Activated CD8-positive, alpha-beta memory T cell treated with anti-CD3 and anti-CD28 coated beads, Interleukin-2, amount 50 U/mL, for 24 hours (primary cell): ENCODE results near the gene RPTOR.

Experiments
- DNase-seq: peaks from one replicate; pipeline ENCODE4 v3.0.0-alpha.2; 2020; ENCODE audit errors: extremely low read depth

The RPTOR gene

GRCh38 chr17:80847496-80848230, 303.0 kb downstream of the RPTOR start:
- DNase-seq, result no peak

- no peak for DNase-seq
Observed at GRCh38 chr17:80848449-80849102, 303.9 kb downstream of the RPTOR start.

- no peak for DNase-seq
Observed at GRCh38 chr17:80849119-80849518, 304.5 kb downstream of the RPTOR start.

GRCh38 chr17:80850109-80850508, 305.5 kb downstream of the RPTOR start:
- DNase-seq, result no peak

GRCh38 chr17:80850817-80851216, 306.2 kb downstream of the RPTOR start:
- no peak for DNase-seq

- DNase-seq, result no peak
Observed at GRCh38 chr17:80851277-80851925, 306.8 kb downstream of the RPTOR start.

GRCh38 chr17:80852476-80853015, 307.9 kb downstream of the RPTOR start:
- no peak for DNase-seq

- DNase-seq, result no peak
Observed at GRCh38 chr17:80853076-80853475, 308.4 kb downstream of the RPTOR start.

GRCh38 chr17:80854220-80854619, 309.6 kb downstream of the RPTOR start:
- no peak for DNase-seq

GRCh38 chr17:80855196-80855947, 310.7 kb downstream of the RPTOR start:
- DNase-seq, result no peak

GRCh38 chr17:80855948-80856862, 311.6 kb downstream of the RPTOR start:
- DNase-seq, result peak; percentile 71

GRCh38 chr17:80856863-80857755, 312.5 kb downstream of the RPTOR start:
- no peak for DNase-seq

- no peak for DNase-seq
Observed at GRCh38 chr17:80857756-80858171, 313.1 kb downstream of the RPTOR start.

GRCh38 chr17:80858301-80859001, 313.8 kb downstream of the RPTOR start:
- DNase-seq, result no peak

- no peak for DNase-seq
Observed at GRCh38 chr17:80859002-80859941, 314.6 kb downstream of the RPTOR start.

- no peak for DNase-seq
Observed at GRCh38 chr17:80860101-80860671, 315.5 kb downstream of the RPTOR start.

GRCh38 chr17:80860703-80861417, 316.2 kb downstream of the RPTOR start:
- no peak for DNase-seq
